ENCODE measurements around the gene TOE1.
A peak's percentile ranks its signal among the peaks of the same experiment; 100 is the strongest.
"Not testable (repeated sequence)": the region's sequence is repeated elsewhere in the genome, so short reads cannot be mapped to it uniquely, and the experiment has no call there.

Gene TOE1

DNA sequence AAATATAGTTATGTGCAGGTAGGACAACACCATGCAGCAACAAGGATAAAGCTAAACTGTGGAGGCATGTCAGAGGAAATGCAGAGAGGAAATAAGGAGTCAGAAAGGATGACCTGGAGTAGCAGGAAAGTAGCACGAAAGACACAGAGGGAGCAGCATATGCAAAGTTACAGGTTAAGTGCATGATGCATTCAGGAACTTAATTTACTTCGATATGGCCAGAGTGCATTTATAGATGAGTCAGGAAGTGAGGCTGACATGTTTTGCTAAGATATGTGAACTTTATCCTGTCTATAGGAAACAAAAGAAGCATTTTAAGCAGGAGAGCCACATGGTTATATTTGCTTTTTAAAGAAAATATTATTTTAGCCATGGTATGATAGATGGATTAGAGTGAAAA is 15.7 kb downstream of the TOE1 start:
- no peak for DNase-seq (ENCODE audit: low spot score)

DNA sequence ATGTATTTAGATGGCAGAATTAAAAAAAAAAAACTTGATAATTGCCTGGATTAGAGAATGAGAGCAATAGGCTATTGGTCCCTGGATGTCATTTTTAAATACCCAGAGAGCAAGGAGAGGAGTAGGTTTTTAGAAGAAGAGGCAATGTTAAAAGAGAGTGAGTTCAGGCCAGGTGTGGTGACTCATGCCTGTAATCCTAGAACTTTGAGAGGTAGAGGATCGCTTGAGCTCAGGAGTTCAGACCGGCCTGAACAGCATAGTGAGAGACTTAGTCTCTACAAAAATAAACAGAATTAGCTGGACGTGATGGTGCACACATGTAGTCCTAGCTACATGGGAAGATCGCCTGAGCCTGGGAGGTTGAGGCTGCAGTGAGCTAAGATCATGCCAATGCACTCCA is 16.2 kb downstream of the TOE1 start:
- DNase-seq (ENCODE audit: low spot score), result no peak

DNA sequence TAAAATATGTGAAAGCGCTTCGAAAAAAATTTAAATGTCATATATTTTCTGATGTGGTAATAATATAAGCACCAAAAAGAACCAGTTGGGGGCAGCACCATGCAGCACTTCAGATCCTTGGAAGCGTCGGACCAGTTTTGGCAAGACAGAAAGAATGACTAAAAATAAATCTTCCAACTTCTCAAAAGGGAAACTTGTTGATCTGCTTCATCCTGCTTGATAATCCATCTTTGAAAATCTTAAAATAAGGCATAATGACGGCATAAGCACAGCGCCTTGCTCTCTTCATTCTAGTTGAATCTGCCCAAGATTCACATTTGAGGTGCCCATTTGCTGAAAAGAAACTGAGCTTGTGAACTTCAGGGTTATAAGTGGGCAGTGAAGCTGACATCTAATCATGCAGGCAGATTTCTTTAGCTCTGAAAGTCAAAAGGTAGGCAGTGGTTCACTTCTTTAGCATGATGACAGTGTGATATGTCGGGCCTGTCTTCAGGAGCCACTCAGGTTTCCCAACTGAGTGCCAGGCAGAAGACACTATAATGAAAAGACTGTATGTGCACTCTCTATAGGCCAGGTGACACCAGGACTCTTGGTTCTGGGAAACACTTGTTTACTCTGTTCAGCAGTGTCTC is 20.0 kb downstream of the TOE1 start:
- DNase-seq (ENCODE audit: low spot score), result peak; percentile 75

DNA sequence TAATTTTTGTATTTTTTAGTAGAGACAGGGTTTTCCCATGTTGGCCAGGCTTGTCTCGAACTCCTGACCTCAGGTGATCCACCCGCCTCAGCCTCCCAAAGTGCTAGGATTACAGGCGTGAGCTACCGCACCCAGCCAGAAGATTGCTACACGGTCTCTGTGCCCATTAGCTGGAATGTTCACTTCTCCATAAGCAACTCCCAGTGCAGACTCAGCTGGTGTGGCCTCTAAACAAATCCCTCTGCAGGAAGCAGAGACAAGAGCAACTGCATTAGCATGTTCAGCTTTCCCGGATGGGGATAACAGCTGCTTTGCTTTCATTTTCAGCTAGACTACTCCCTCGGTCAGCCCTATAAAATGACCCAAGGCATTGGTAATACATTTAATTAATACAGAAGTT is 21.0 kb downstream of the TOE1 start:
- DNase-seq (ENCODE audit: low spot score), result peak; percentile 54

DNA sequence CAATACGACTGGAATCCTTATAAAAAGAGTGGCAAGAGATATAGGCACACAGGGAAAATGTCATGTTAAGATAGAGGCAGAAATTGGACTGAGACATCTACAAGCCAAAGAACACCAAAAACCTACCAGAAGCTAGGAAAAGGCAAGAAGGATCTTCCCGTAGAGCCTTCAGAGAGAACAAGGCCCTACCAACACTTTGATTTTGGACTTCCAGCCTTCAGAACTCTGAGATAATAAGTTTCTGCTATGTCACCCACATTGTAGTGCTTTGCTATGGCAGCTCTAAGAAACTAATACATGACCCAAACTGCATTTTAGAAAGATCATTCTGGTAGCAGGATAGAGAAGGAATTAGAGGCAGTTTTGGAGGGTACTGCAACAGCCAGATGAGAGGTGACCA is 24.3 kb downstream of the TOE1 start:
- DNase-seq (ENCODE audit: low spot score), result no peak

DNA sequence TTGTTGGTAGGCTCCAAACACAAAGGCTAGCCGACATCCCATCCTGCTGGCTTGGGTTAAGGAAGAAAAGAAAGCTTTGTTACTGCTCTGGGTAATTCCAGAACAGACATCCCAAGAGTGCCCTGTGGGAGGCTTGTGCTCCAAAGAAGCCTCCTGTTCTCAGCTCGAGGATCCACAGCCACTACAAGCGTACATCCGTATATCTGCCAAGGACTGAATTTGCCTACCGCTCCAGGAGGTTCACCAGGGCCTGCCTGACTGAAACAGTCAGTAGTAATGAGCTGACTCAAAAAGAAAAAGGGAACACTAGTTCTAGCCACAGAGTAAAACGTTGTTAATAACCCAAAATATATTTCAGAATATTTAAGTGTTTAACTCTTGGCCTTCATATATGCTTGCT is 25.1 kb downstream of the TOE1 start:
- DNase-seq (ENCODE audit: low spot score), result no peak

DNA sequence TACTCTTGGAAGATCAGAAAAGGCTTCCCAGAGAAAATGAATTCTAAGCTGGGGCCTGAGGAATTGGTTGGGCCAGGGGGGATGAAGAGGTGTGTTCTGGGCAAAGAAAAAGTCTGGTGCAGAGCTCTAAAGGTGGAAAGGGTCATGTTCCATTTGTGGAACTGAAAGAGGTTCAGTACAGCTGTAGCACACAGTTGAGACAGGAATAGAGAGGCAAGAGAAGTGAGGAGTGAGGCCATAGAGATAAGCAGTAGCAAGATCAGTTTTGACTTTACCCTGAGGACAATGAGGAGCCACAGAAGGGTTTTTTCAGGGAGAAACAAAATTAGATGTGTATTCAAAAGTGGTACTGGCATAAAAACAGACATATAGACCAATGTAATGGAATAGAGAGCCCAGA is 30.6 kb downstream of the TOE1 start:
- DNase-seq (ENCODE audit: low spot score), result no peak

DNA sequence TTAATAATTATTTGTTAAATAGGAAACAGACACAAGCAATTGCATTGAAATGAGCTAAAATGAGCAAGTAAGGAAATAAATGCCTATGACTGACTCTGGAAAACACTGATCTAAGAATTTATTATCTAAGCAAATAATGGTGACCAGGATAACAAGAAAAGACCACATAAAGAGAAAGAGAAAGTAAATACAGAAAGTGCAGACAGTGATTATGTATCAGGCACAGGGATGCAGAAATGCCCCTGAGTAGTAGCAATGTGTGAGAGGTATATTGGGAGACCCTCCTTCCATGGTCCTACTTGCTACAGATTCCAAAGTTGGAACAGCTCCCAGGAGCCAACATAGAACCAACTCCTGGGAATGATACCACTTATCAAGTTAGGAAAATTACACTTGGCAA is 33.6 kb downstream of the TOE1 start:
- no peak for DNase-seq (ENCODE audit: low spot score)

DNA sequence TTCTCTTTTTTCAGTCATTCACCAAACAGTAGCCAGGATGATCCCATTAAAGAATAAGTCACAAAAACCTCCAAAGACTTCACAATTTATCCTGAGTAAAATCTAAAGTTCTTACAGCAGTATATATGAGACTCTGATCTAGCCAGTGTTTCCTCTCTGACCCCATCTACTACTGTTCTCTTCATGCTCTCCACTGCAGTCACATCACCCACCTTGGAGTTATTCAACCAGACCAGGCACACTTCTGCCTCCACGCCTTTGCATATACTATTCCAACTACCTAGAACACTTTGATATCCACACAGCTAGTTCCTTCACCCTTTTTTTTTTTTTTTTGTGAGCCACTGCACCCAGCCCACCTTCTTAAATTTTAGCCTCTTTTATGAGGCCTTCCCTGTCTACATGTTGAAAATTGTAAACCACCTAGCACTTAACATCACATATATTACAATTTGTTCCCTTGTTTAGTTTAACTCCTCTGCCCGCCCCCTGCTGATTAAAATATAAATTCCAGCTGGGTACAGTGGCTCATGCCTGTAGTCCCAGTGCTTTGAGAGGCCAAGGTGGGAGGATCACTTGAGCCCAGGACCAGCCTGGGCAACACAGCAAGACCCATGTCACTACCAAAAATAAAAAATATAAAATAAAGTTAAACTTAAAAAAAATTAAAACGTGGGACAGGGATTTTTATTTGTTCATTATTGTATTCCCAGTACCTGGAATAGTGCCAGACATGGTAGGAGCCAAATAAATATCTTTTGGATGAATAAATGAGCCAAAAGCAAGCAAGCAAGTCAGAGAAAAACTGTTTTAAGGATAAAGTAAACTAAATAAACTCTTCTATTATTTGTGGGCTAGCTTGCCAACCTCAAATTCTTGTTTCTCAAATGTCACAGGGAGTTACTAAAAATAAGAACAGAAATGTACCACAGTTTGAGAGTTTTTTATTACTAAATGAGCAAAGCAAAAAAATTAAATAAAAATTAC is 35.4 kb downstream of the TOE1 start:
- DNase-seq (ENCODE audit: low spot score), result peak; percentile 7

DNA sequence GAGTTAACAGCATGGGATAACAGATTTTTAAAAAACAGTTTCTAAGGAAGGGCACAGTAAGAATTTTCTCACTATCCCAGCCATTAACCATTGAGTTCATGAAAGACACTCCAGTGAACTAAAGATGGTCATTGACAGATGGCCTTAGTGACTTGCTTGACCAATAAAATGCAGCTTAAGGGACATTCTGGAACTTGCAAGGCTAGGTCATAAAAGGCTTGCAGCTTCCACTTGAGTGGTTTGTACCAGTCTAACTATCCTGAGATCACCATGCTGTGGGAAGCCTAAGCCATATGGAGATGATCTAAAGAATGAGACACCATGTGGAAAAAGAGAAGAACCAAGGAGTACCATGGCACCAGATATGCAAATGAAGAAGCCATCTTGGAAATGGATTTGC is 38.2 kb downstream of the TOE1 start:
- no peak for DNase-seq (ENCODE audit: low spot score)

DNA sequence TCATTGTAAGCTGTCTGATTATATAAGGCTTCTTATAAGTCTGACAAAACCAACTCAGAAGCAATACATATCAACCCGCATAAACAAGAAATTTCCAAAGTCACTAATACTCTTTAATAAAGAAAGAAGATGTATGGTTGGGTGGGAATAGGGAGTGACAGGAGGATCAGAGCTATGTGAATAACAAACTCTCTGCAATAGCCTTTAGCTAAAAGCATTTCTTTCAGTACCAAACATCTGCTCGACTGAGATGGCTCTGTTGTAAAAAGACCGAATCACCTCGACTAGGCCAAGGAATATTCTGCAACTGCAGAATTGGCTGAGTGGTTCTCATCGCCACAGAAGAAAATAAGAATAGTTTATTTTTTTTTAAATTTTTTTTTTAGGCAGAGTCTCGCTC is 39.6 kb downstream of the TOE1 start:
- no peak for DNase-seq (ENCODE audit: low spot score)

DNA sequence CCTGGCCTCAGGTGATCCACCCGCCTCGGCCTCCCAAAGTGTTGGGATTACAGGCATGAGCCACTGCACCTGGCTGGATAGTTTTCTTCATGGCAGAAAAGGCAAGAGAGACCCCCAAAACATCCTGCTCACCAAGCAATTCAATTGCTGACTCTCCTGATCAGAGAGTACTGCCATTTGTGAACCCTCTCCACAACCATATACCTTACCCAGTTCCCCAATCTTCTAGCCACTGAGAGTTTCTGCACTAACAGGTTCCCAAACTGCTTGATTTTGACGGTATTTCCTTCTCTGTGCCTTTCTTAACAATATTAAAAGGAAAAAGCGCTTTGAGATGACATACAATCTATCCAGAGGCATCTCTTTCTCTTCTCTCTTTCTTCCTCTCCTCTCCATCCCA is 40.2 kb downstream of the TOE1 start:
- no peak for DNase-seq (ENCODE audit: low spot score)

DNA sequence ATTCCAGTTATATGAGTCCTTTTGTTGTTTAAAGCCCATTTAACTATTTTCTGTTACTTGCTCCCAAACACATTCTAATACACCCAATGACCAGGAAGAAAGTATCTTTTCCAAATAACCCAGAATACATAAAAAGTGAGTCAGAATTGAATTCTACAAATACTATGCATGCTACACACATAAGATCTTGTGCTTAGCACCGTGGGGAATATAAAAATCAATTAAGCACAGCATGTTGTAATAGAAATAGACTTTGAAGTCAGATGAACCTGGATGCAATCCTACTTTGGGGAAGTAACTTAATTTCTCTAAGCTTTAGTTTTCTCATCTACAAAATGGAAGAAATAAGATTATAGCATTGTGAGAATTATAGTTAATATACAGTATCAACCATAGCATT is 40.8 kb downstream of the TOE1 start:
- DNase-seq (ENCODE audit: low spot score), result no peak

DNA sequence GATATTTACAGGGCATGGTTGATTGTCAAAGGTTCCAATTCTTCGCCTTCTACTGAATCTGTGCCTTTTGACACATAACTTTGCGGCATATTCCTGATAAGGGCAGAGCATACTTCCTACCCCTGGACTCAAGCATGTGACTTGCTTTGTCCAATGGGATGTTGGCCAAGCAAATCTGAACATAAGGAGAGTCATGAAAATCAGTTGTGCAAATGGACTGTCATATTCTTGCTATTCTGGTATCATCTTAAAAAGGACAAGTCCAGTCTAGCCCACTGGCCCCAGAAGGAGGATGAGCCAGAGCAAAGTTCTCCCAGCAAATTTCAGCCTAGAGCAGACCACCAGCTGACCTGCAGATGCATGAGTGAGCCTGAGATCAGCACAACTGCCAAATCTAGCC is 41.3 kb downstream of the TOE1 start:
- DNase-seq (ENCODE audit: low spot score), result no peak

DNA sequence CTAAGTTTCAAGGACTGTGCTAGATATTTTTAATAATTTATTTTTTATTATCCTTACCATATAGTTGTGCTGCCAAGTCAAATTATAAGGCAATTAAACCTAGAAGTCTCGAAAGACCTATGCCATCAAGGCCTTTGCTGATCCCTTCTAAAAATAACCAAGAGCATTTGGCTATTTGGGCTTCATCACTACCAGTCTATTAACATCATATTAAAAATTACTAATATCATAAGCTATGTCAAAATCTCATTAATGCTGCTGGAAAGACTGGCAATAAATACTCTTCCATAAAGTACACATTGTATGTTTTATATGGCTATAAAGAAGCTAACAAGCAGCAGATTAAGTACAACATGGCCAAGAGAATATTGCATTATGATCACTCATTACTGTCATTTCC is 43.2 kb downstream of the TOE1 start:
- no peak for DNase-seq (ENCODE audit: low spot score)

DNA sequence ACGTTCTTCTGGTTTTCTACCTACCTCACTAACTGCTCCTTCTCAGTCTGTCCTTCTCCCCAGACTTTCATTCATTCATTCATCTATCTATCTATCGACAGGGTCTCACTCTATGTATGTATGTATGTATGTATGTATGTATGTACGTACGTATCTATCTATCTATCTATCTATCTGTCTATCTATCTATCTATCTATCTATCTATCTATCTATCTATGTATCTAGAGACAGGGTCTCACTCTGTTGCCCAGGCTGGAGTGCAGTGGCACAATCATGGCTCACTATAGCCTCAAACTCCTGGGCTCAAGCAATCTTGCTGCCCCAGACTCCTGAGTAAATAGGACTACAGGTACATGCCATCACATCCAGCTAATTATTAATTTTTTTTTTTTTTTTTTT is 44.2 kb downstream of the TOE1 start:
- DNase-seq (ENCODE audit: low spot score), result not testable (repeated sequence)

DNA sequence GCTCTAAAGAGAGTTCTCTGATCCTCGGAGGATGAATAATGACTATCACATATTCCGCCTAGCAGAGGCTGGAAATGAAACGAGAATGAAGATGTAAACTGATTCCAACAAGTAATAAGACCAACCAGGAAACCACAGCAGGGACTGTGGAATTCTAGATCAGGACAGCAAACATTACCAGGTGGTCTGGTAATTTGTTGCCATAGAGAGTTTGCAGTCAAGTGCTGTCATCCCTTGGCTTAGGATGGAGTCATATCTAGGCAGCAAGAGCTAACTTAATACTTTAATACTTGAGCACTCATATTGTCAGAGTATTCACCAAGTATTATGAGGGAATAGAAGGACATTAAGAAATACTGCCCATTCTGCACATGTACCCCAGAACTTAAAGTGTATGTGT is 45.3 kb downstream of the TOE1 start:
- DNase-seq (ENCODE audit: low spot score), result no peak

DNA sequence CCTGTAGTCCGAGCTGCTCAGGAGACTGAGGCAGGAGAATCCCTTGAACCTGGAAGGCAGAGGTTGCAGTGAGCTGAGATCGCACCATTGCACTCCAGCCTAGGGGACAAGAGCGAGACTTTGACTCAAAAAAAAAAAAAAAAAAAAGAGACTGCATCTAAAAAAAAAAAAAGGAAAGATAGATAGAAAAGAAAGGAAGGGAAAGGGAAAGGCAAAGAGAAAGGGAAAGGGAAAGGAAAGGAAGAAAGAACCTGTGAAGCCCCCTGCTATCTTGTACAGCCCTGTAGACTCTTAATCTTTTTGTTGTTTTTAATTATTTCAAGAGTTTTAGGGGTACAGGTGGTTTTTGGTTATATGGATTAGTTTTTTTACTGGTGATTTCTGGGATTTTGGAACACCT is 46.2 kb downstream of the TOE1 start:
- DNase-seq (ENCODE audit: low spot score), result no peak

Data from GM03348 (cell line).